Measurements from ENCODE around the gene PLSCR1. TPM values are rescaled to one million over a fixed set of nuclear protein-coding genes. Genes with fewer than 3 reads are reported as not detected.
A peak's percentile ranks its signal among the peaks of the same experiment; 100 is the strongest.

Gene PLSCR1
- total and polyA plus RNA-seq, 9 of the 15 experiments (the other 6 are each of a cell fraction or from before 2014, with no cell fraction given), result 40.6 to 122 (median 69.1) TPM

DNA sequence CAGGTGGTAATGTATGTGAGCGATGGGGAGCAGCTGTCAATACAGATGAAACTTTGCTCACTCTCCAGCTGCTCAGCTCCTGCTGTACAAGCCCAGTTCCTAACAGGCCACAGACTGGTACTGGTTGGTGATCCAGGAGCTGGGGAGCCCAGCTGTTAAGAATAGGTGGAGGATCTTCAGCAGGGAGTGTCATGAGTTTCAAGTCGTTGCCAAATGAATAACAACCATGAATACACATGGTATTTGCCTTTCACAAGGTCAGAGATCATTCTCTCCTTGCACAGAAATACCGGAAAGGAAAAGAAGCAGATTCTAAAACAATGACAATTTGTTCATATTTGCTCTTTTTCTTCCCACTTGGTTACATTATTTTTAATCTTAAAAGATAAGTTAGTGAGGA, 5.1 kb downstream of the PLSCR1 start:
- FAIRE-seq, result no peak
- Histone ChIP-seq H3K4me3 (no peak overlapping the region), H3K4me2 (ENCODE audit: insufficient read depth, low read length) (no peak overlapping the region), H2AFZ (ENCODE audit: low read depth, low read length) (no peak overlapping the region), H3K9me3 (replicated peaks; ENCODE audit: control insufficient read depth, insufficient read depth, low read depth, low read length) (no peaks in the 10 kb centered on the region), H4K20me1 (replicated peaks; ENCODE audit: control insufficient read depth, insufficient read depth, low read length) (0 out of 2 replicates have a peak, but pooled peaks cover 5% of the 10 kb centered on the region), H3K9ac (ENCODE audit: insufficient read depth in 1 of 2, low read depth in 2 of 2, low read length in 2 of 2) (no peak overlapping the region), H3K27me3 (ENCODE audit: control insufficient read depth in 2 of 2, insufficient read depth in 2 of 2, low read length in 2 of 2) (no peaks in the 10 kb centered on the region), H3K27ac (ENCODE audit: extremely low read depth, low read depth, low read length) (no peak overlapping the region), H3K36me3 (ENCODE audit: control insufficient read depth, insufficient read depth, low read length) (peaks cover 33% of the 10 kb centered on the region), H3K9me1 (ENCODE audit: control insufficient read depth, insufficient read depth, low read length) (no peaks in the 10 kb centered on the region), H3K4me1 (replicated peaks in 1 of 2; ENCODE audit: control insufficient read depth in 2 of 2, insufficient read depth in 2 of 2, low read length in 2 of 2) (peaks cover 4 to 17% of the 10 kb centered on the region in 2 experiments; a peak in 4 of 5 replicates), H3K79me2 (ENCODE audit: control insufficient read depth, insufficient read depth, low read length) (peaks cover 83% of the 10 kb centered on the region)
- no TSS peak for BruUV-seq (replicated peaks)
- TF ChIP-seq SAFB (IDR thresholded peaks at IDR 0.05; ENCODE audit: borderline replicate concordance, low read depth, low read length), result no peak
- ATAC-seq, result no peak
- CTCF ChIA-PET (ENCODE audit: low intra/inter-chr PET ratio), result no interaction called here
- 30% methylated on average over 3 of the region's 3 CpGs for WGBS (ENCODE audit: insufficient coverage, low coverage, missing lambda C conversion rate)
- POLR2A ChIA-PET, result no interaction called here
- in situ Hi-C loops (cut with MboI) (no loop called here), intact Hi-C loops (cut with micrococcal nuclease) (no loop called here)
- DNase-seq (ENCODE audit: extremely low read depth in 1 of 4, low spot score in 3 of 4), result no peak

DNA sequence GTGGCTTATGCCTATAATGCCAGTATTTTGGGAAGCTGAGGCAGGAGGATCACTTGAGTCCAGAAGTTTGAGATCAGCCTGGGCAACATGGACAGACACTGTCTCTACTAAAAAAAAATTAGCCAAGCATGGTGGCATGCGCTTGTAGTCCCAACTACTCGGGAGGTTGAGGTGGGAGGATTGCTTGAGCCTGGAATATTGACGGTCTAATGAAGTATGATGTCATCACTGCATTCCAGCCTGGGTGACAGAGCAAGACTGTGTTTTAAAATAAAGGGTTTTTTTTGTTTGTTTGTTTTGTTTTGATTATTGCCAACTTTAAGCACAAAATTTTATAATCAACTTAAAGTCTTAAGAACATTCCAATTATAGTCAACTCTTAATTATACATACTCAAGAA, 6.8 kb downstream of the PLSCR1 start:
- Histone ChIP-seq H3K4me2 (ENCODE audit: insufficient read depth, low read length) (no peak overlapping the region), H3K4me1 (replicated peaks in 1 of 2; ENCODE audit: control insufficient read depth in 2 of 2, insufficient read depth in 2 of 2, low read length in 2 of 2) (peaks cover 0 to 17% of the 10 kb centered on the region in 2 experiments; a peak in 3 of 5 replicates), H3K79me2 (ENCODE audit: control insufficient read depth, insufficient read depth, low read length) (peaks cover 66% of the 10 kb centered on the region), H3K9ac (ENCODE audit: insufficient read depth in 1 of 2, low read depth in 2 of 2, low read length in 2 of 2) (no peak overlapping the region), H3K9me3 (replicated peaks; ENCODE audit: control insufficient read depth, insufficient read depth, low read depth, low read length) (no peaks in the 10 kb centered on the region), H3K27me3 (ENCODE audit: control insufficient read depth in 2 of 2, insufficient read depth in 2 of 2, low read length in 2 of 2) (no peaks in the 10 kb centered on the region), H3K4me3 (no peak overlapping the region), H3K36me3 (ENCODE audit: control insufficient read depth, insufficient read depth, low read length) (peaks cover 42% of the 10 kb centered on the region), H3K9me1 (ENCODE audit: control insufficient read depth, insufficient read depth, low read length) (no peaks in the 10 kb centered on the region), H4K20me1 (replicated peaks; ENCODE audit: control insufficient read depth, insufficient read depth, low read length) (0 out of 2 replicates have a peak, but pooled peaks cover 5% of the 10 kb centered on the region), H2AFZ (ENCODE audit: low read depth, low read length) (no peak overlapping the region), H3K27ac (ENCODE audit: extremely low read depth, low read depth, low read length) (no peak overlapping the region)
- whole genome bisulfite sequencing (ENCODE audit: insufficient coverage, low coverage, missing lambda C conversion rate), result 78% methylated on average over 3 of the region's 3 CpGs
- ATAC-seq (no peak), FAIRE-seq (no peak), DNase-seq (ENCODE audit: extremely low read depth in 1 of 4, low spot score in 3 of 4) (no peak)
- intact Hi-C loops (cut with micrococcal nuclease), result no loop called here
- in situ Hi-C loops (cut with MboI), result no loop called here
- POLR2A ChIA-PET, result no interaction called here
- BruUV-seq (replicated peaks), result no TSS peak
- CTCF ChIA-PET (ENCODE audit: low intra/inter-chr PET ratio), result no interaction called here
- peak; percentile 64; the same call in 1 of the 2 replicates for TF ChIP-seq ATF7 (IDR thresholded peaks at IDR 0.05)
- TF ChIP-seq, protein P1, sequence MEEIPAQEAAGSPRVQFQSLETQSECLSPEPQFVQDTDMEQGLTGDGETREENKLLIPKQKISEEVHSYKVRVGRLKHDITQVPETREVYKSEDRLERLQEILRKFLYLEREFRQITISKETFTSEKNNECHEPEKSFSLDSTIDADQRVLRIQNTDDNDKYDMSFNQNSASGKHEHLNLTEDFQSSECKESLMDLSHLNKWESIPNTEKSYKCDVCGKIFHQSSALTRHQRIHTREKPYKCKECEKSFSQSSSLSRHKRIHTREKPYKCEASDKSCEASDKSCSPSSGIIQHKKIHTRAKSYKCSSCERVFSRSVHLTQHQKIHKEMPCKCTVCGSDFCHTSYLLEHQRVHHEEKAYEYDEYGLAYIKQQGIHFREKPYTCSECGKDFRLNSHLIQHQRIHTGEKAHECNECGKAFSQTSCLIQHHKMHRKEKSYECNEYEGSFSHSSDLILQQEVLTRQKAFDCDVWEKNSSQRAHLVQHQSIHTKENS (CRISPR knock-in tag; IDR thresholded peaks at IDR 0.05), result no peak
- TF ChIP-seq, protein P2, sequence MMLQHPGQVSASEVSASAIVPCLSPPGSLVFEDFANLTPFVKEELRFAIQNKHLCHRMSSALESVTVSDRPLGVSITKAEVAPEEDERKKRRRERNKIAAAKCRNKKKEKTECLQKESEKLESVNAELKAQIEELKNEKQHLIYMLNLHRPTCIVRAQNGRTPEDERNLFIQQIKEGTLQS (IDR thresholded peaks at IDR 0.05), result peak; percentile 82
- TF ChIP-seq, protein P2 (CRISPR knock-in tag; conservative IDR thresholded peaks at IDR 0.05), result no peak

Data from K562 (cell line).